Measurements from ENCODE around the gene ABCC8.

ABCC8 gene

DNA sequence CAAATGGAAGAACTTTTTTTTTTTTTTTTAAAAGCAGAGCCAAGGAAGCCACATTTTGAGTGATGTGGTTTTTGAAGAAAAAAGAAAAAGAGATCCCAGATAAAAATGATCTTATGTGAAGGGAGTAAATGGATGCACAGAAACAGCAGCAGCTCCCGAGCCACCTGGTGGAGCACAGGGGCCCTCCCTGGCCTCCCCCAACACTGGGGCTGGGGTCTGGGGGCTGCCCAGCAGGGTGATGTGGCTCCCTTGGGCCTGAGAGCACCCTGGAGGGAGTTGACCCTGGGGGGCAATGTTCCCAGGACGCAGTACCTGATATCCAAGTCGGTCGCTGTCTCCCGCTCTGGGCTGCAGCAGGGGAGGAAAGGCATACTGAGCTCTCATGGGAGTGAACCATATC, 61.7 kb downstream of the ABCC8 start:
- TF ChIP-seq ZFP3 (CRISPR knock-in tag; IDR thresholded peaks at IDR 0.05) = no peak
- no peak for TF ChIP-seq ZNF8 (CRISPR knock-in tag; IDR thresholded peaks at IDR 0.05)
- no peak for TF ChIP-seq PPARA (CRISPR knock-in tag; IDR thresholded peaks at IDR 0.05; ENCODE audit: borderline replicate concordance)
- no peak for TF ChIP-seq TCF4 (CRISPR knock-in tag; IDR thresholded peaks at IDR 0.05; ENCODE audit: borderline replicate concordance)
- no peak for TF ChIP-seq ZNF565 (CRISPR knock-in tag; conservative IDR thresholded peaks at IDR 0.05; ENCODE audit: low read depth)
- TF ChIP-seq TOX (CRISPR knock-in tag; IDR thresholded peaks at IDR 0.05; ENCODE audit: borderline replicate concordance) = no peak
- TF ChIP-seq ZNF70 (CRISPR knock-in tag; IDR thresholded peaks at IDR 0.05) = no peak
- no peak for TF ChIP-seq BACH2 (CRISPR knock-in tag; IDR thresholded peaks at IDR 0.05; ENCODE audit: borderline replicate concordance)
- no peak for TF ChIP-seq CSDC2 (CRISPR knock-in tag; IDR thresholded peaks at IDR 0.05)
- TF ChIP-seq ZC3H10 (CRISPR knock-in tag; IDR thresholded peaks at IDR 0.05) = no peak
- TF ChIP-seq, protein P1, sequence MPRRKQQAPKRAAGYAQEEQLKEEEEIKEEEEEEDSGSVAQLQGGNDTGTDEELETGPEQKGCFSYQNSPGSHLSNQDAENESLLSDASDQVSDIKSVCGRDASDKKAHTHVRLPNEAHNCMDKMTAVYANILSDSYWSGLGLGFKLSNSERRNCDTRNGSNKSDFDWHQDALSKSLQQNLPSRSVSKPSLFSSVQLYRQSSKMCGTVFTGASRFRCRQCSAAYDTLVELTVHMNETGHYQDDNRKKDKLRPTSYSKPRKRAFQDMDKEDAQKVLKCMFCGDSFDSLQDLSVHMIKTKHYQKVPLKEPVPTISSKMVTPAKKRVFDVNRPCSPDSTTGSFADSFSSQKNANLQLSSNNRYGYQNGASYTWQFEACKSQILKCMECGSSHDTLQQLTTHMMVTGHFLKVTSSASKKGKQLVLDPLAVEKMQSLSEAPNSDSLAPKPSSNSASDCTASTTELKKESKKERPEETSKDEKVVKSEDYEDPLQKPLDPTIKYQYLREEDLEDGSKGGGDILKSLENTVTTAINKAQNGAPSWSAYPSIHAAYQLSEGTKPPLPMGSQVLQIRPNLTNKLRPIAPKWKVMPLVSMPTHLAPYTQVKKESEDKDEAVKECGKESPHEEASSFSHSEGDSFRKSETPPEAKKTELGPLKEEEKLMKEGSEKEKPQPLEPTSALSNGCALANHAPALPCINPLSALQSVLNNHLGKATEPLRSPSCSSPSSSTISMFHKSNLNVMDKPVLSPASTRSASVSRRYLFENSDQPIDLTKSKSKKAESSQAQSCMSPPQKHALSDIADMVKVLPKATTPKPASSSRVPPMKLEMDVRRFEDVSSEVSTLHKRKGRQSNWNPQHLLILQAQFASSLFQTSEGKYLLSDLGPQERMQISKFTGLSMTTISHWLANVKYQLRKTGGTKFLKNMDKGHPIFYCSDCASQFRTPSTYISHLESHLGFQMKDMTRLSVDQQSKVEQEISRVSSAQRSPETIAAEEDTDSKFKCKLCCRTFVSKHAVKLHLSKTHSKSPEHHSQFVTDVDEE (CRISPR knock-in tag; IDR thresholded peaks at IDR 0.05) = no peak
- TF ChIP-seq, protein P2, sequence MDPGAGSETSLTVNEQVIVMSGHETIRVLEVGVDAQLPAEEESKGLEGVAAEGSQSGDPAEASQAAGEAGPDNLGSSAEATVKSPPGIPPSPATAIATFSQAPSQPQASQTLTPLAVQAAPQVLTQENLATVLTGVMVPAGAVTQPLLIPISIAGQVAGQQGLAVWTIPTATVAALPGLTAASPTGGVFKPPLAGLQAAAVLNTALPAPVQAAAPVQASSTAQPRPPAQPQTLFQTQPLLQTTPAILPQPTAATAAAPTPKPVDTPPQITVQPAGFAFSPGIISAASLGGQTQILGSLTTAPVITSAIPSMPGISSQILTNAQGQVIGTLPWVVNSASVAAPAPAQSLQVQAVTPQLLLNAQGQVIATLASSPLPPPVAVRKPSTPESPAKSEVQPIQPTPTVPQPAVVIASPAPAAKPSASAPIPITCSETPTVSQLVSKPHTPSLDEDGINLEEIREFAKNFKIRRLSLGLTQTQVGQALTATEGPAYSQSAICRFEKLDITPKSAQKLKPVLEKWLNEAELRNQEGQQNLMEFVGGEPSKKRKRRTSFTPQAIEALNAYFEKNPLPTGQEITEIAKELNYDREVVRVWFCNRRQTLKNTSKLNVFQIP (CRISPR knock-in tag; IDR thresholded peaks at IDR 0.05; ENCODE audit: borderline replicate concordance, low read depth) = no peak
- TF ChIP-seq RARB (CRISPR knock-in tag; IDR thresholded peaks at IDR 0.05) = no peak
- no peak for TF ChIP-seq ESRRG (CRISPR knock-in tag; IDR thresholded peaks at IDR 0.05)
- TF ChIP-seq, protein P3, sequence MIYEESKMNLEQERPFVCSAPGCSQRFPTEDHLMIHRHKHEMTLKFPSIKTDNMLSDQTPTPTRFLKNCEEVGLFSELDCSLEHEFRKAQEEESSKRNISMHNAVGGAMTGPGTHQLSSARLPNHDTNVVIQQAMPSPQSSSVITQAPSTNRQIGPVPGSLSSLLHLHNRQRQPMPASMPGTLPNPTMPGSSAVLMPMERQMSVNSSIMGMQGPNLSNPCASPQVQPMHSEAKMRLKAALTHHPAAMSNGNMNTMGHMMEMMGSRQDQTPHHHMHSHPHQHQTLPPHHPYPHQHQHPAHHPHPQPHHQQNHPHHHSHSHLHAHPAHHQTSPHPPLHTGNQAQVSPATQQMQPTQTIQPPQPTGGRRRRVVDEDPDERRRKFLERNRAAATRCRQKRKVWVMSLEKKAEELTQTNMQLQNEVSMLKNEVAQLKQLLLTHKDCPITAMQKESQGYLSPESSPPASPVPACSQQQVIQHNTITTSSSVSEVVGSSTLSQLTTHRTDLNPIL (CRISPR knock-in tag; IDR thresholded peaks at IDR 0.05; ENCODE audit: low read depth) = no peak
- no peak for TF ChIP-seq ISL1 (CRISPR knock-in tag; IDR thresholded peaks at IDR 0.05)
- no peak for ATAC-seq

DNA sequence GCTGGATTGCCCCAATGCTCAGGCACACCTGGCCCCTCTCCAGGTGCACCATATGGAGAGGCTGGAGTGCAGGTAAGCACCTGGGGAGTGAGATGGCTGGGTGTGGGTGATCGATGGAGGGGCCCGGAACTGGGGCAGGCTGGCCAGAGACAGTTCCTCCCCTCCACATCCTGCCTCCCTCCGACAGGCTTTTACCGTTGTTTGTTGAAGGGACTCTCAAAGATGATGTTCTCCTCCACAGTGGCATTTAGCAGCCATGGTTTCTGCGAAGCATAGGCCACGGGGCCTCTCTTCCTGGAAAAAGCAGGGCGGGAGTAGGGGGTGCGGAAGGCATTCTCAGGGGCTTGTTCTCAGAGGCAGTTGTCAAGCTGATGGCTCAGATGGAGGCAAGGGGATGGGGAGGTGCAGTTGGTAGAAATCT, 62.3 kb downstream of the ABCC8 start:
- ATAC-seq = no peak
- TF ChIP-seq RARB (CRISPR knock-in tag; IDR thresholded peaks at IDR 0.05) (no peak), BACH2 (CRISPR knock-in tag; IDR thresholded peaks at IDR 0.05; ENCODE audit: borderline replicate concordance) (no peak), ESRRG (CRISPR knock-in tag; IDR thresholded peaks at IDR 0.05) (no peak), SNAI2 (CRISPR knock-in tag; IDR thresholded peaks at IDR 0.05) (no peak)
- TF ChIP-seq, protein P2 (CRISPR knock-in tag; IDR thresholded peaks at IDR 0.05; ENCODE audit: borderline replicate concordance, low read depth) = no peak
- TF ChIP-seq, protein P3 (CRISPR knock-in tag; IDR thresholded peaks at IDR 0.05; ENCODE audit: low read depth) = no peak

DNA sequence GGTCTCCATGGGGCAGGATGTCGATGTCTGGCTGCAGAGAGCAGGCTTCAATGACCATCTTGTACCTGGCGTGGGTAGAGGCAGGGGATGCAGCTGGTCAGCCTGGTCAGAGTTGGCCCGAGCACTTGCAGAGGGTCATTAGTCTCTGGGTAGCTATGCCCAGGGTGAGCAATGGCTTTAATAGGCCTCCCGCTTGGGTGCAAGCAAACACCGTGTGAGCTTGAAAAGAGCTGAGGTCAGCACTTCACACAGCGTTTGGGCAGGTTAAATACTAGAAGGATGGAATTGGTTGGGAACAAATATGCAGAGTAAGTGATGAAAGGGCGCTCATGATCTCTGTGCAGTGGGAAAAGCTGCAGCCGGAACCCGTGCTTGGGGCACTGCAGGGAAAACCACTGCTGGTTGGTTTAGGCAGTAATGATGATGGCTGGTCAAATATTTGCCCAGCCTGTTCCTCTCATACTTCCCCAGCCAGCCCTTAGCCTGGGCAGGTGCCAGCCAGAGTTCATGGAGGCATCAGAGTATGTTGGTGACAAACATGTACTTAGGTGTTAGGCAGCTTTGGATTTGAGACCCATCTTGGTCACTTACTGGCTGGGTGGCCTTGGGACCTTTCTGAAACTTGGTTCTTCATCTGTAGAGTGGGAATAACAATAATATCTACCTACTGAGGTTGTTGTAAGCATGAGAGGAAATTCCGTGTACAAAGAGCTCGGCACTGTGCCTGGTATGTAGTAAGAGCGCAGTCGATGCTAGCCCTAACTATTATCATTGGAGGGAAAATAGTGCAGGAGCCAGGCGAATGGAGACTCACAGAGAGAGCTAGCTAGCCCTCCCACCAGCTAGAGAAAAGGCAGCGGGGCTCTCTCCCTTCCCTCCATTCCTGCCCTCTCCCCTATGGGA, 63.0 kb downstream of the ABCC8 start:
- no peak for ATAC-seq
- TF ChIP-seq ISL1 (CRISPR knock-in tag; IDR thresholded peaks at IDR 0.05) (no peak), PPARA (CRISPR knock-in tag; IDR thresholded peaks at IDR 0.05; ENCODE audit: borderline replicate concordance) (no peak), ZFP30 (CRISPR knock-in tag; IDR thresholded peaks at IDR 0.05) (no peak), ARNTL (CRISPR knock-in tag; IDR thresholded peaks at IDR 0.05; ENCODE audit: borderline replicate concordance, low read depth) (no peak), GLIS3 (CRISPR knock-in tag; IDR thresholded peaks at IDR 0.05) (no peak)
- TF ChIP-seq, protein P1 (CRISPR knock-in tag; IDR thresholded peaks at IDR 0.05) = no peak
- TF ChIP-seq, protein P4, sequence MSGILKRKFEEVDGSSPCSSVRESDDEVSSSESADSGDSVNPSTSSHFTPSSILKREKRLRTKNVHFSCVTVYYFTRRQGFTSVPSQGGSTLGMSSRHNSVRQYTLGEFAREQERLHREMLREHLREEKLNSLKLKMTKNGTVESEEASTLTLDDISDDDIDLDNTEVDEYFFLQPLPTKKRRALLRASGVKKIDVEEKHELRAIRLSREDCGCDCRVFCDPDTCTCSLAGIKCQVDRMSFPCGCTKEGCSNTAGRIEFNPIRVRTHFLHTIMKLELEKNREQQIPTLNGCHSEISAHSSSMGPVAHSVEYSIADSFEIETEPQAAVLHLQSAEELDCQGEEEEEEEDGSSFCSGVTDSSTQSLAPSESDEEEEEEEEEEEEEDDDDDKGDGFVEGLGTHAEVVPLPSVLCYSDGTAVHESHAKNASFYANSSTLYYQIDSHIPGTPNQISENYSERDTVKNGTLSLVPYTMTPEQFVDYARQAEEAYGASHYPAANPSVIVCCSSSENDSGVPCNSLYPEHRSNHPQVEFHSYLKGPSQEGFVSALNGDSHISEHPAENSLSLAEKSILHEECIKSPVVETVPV (CRISPR knock-in tag; IDR thresholded peaks at IDR 0.05) = no peak

Measured in SK-N-SH treated with all-trans-retinoic acid at 6 μM for 48 hours (cell line).